Renal cortex interstitium (tissue), 11 donors: Measurements from ENCODE around the gene ZMPSTE24. TPM values are rescaled to one million over a fixed set of nuclear protein-coding genes. Genes with fewer than 3 reads are reported as not detected.
"Not testable (repeated sequence)": the region's sequence is repeated elsewhere in the genome, so short reads cannot be mapped to it uniquely, and the experiment has no call there.

Source experiments
- DNase-seq, 11 donors: peaks; one replicate each; pipeline ENCODE4 v3.0.0-alpha.2; 2013; ENCODE audit warnings: low read depth in 9 of 11, low spot score in 4 of 11; ENCODE audit errors: extremely low read depth in 1 of 11
- polyA plus RNA-seq, 3 donors: library from polyadenylated mRNA; unstranded; fragments of 120-200 nt; gene quantifications; one replicate each; pipeline ENCODE4 v1.2.1, GENCODE V29; 2013; ENCODE audit not compliant: insufficient read length in 3 of 3

Gene ZMPSTE24
- polyA plus RNA-seq, 3 donors, result 50.1 to 60.4 (median 60.3) TPM

DNA sequence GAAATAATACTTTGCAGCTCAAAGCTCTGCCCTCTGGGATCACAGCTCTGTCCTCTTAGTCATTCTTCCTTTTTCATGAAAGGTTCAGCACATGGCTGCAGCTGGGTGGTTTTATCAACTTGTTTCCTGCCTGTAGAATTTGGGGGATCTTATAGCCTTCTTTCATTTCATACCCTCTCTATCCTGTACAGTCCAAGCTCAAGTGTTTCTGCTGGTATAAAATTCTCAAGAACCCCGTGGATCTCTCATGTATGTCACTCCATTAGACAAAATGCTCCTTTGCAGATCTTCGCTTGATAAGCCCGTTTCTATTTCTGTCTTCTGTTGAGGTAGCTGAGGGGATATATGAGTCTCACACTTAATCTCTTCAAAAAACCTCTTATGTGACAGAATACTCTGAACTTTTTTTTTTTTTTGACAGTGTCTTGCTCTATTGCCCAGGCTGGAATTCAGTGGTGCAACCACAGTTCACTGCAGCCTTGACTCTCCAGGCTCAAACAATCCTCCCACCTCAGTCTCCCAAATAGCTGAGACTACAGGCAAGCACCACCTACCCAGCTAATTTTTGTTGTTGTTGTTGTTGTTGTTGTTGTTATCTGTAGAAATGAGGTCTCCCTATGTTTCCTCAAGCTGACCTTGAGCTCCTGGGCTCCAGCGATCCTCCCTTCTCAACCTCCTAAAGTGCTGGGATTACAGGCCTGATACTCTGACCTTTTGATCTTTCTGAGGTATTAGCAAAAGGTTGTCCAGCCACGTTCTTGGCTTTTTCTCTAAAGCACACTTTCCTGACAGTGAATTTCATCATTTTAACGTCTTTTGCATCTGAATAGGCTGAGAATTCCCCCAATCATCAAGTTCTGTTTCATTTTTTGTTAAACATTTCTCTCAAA is 83.7 kb downstream of the ZMPSTE24 start:
- DNase-seq, result no peak

DNA sequence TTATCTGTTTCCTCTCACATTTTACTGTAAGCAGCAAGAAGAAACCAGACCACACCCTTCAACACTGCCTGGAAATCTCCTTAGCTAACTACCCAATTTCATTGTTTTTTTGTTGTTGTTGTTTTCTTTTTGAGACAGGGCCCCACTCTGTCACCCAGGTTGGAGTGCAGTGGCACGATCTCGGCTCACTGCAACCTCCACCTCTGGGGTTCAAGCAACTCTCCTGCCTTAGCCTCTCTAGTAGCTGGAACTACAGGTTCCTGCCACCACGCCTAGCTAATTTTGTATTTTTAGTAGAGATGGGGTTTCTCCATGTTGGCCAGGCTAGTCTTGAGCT is 84.3 kb downstream of the ZMPSTE24 start:
- DNase-seq, result not testable (repeated sequence)

Other genes starting within 250 kb of the ZMPSTE24 start
- 100 to 1,000 TPM; 169 to 193 (median 193) TPM for gene CAP1, start 217.5 kb upstream of the ZMPSTE24 start, polyA plus RNA-seq
- 100 to 1,000 TPM; 103 to 118 (median 111) TPM for gene PPT1, start 161.0 kb upstream of the ZMPSTE24 start, polyA plus RNA-seq
- 10 to 100 TPM; 24.6 to 29.4 (median 26.1) TPM for gene RLF, start 96.8 kb upstream of the ZMPSTE24 start, polyA plus RNA-seq
- gene TMCO2, start 10.3 kb upstream of the ZMPSTE24 start, polyA plus RNA-seq, result not detected
- gene COL9A2, start 59.0 kb downstream of the ZMPSTE24 start, polyA plus RNA-seq, result 10 to 100 TPM; 18.5 to 29.4 (median 28.5) TPM
- gene SMAP2, start 115.5 kb downstream of the ZMPSTE24 start, polyA plus RNA-seq, result 10 to 100 TPM; 20.3 to 25.2 (median 25.2) TPM
- 1 to 10 TPM; 4.9 to 6.3 (median 5.9) TPM for gene ZFP69B, start 192.2 kb downstream of the ZMPSTE24 start, polyA plus RNA-seq
- 1 to 10 TPM; 6.5 to 8.1 (median 7.9) TPM for gene ZFP69, start 219.1 kb downstream of the ZMPSTE24 start, polyA plus RNA-seq